Measurements from ENCODE around the gene EFCAB12. TPM values are rescaled to one million over a fixed set of nuclear protein-coding genes. Genes with fewer than 3 reads are reported as not detected.

The EFCAB12 gene
- total RNA-seq, 3 donors from 2014 or later (not counting 1 experiment from before 2014, with no cell fraction given) = 0.94 to 3.3 (median 1.4) TPM

DNA sequence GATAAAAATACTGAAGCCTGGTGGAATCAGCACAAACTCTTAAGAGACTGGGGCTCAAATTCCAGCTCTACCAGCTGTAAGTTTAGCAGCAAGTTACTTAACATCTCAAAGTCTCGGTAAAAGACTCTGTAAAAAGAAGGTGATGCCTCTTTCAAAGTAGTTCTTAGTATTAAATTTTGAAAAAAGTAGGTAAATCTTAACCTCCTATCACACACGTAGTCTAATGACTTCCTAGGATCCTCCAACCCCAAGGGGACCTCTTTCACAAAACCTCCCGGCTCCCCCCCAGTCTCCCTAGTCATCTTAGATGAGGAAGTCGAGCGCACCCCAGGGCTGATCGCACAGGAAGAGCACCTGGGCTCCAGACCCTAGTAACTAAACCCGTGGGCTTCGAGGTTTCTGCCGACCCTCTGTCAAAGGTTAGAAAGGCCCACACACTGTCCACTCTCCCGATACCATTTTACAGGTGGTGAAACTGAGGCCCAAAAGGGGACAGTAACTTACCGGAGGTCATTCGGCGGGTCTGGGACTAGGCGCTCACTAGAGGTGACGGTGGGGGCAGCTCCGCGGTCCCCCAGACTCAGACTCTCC lies 10.9 kb upstream of the EFCAB12 start:
- peaks cover 19% of the 10 kb centered on the region for H3K36me3 ChIP-seq (ENCODE audit: control insufficient read depth, insufficient read depth, low read length)
- H3K27ac ChIP-seq (ENCODE audit: low read length) = peak overlapping the region; percentile 77
- H3K27me3 ChIP-seq (ENCODE audit: control insufficient read depth, insufficient read depth, low read length) = no peaks in the 10 kb centered on the region
- peak; percentile 22 to 66 for DNase-seq
- H3K9me3 Mint-ChIP-seq = no peaks in the 10 kb centered on the region
- 0% methylated on average over 16 of the region's 17 CpGs for WGBS (ENCODE audit: insufficient coverage)
- peaks cover 62 to 73% of the 10 kb centered on the region in 2 donors for H3K4me1 Mint-ChIP-seq
- peaks cover 16% of the 10 kb centered on the region for H3K4me1 ChIP-seq (ENCODE audit: control insufficient read depth, insufficient read depth, low read length)
- no peaks in the 10 kb centered on the region for H3K27me3 Mint-ChIP-seq (ENCODE audit: low read depth in 2 of 2)
- H3K9me3 ChIP-seq (ENCODE audit: control insufficient read depth, insufficient read depth, low read length) = no peaks in the 10 kb centered on the region
- peak in 1 of 3 donors; percentile 9 for ATAC-seq
- peak overlapping the region; percentile 94 to 98 for H3K27ac Mint-ChIP-seq
- TF ChIP-seq, protein P1, sequence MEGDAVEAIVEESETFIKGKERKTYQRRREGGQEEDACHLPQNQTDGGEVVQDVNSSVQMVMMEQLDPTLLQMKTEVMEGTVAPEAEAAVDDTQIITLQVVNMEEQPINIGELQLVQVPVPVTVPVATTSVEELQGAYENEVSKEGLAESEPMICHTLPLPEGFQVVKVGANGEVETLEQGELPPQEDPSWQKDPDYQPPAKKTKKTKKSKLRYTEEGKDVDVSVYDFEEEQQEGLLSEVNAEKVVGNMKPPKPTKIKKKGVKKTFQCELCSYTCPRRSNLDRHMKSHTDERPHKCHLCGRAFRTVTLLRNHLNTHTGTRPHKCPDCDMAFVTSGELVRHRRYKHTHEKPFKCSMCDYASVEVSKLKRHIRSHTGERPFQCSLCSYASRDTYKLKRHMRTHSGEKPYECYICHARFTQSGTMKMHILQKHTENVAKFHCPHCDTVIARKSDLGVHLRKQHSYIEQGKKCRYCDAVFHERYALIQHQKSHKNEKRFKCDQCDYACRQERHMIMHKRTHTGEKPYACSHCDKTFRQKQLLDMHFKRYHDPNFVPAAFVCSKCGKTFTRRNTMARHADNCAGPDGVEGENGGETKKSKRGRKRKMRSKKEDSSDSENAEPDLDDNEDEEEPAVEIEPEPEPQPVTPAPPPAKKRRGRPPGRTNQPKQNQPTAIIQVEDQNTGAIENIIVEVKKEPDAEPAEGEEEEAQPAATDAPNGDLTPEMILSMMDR (IDR thresholded peaks at IDR 0.05) = no peak
- intact Hi-C loops (cut with micrococcal nuclease) = loop anchor here (1.0 kb wide), 1 partner anchor 11 kb away; the partner anchor contains the start of gene EFCAB12
- H3K4me3 Mint-ChIP-seq = peak overlapping the region; percentile 94
- peak overlapping the region; percentile 74 for H3K4me3 ChIP-seq (ENCODE audit: low read length)
- H3K36me3 Mint-ChIP-seq = peaks cover 10% of the 10 kb centered on the region

DNA sequence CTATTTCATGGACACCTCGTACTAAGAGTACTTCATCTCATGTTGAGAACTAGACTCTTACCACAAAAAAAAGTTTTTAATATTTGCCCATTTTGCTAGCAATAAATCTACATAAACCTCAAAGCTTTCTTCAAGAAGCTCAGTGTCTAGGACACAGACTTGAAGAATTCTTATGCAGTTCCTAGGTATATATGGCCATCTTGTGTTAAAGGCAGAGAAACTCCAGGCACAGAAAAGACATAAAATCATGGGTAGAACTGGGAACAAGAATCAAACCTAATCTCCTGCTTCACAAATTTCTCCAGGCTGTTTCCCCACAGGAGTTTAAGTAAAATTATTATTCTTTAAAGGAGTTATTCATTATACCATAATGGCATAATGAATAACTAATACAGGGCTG lies 6.9 kb upstream of the EFCAB12 start:
- Histone ChIP-seq H3K27ac (ENCODE audit: low read length) (no peak overlapping the region), H3K4me3 (ENCODE audit: low read length) (no peak overlapping the region), H3K9me3 (ENCODE audit: control insufficient read depth, insufficient read depth, low read length) (no peaks in the 10 kb centered on the region), H3K4me1 (ENCODE audit: control insufficient read depth, insufficient read depth, low read length) (peaks cover 14% of the 10 kb centered on the region), H3K27me3 (ENCODE audit: control insufficient read depth, insufficient read depth, low read length) (no peaks in the 10 kb centered on the region), H3K36me3 (ENCODE audit: control insufficient read depth, insufficient read depth, low read length) (peaks cover 51% of the 10 kb centered on the region)
- ATAC-seq = no peak
- Mint-ChIP-seq H3K27me3 (ENCODE audit: low read depth in 2 of 2) (no peaks in the 10 kb centered on the region), H3K9me3 (no peaks in the 10 kb centered on the region), H3K36me3 (peaks cover 10% of the 10 kb centered on the region), H3K27ac (no peak overlapping the region), H3K4me3 (no peak overlapping the region), H3K4me1 (peaks cover 60 to 70% of the 10 kb centered on the region in 2 donors)
- WGBS (ENCODE audit: insufficient coverage) = 72% methylated on average over 1 of the region's 1 CpG
- TF ChIP-seq, protein P1 (IDR thresholded peaks at IDR 0.05) = no peak
- DNase-seq = no peak
- intact Hi-C loops (cut with micrococcal nuclease) = no loop called here

DNA sequence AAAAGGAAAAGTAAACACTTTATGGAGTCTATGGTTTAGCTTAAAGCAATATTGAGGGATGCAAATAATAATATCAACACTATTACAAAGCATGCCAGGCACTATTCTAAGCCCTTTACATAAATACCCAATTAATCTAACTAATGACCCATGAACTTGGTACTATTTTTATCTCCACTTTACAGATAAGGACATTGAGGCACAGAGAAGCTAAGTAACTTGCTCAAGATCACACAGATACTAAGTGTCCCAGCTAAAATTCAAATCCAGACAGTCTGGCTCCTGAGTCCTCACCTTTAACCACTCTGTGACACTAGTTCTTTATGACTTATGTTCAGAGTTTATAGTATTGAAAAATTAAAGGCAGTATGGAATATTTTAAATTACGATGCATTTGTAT lies 5.7 kb upstream of the EFCAB12 start:
- no peaks in the 10 kb centered on the region for H3K27me3 ChIP-seq (ENCODE audit: control insufficient read depth, insufficient read depth, low read length)
- H3K4me1 Mint-ChIP-seq = peaks cover 55 to 58% of the 10 kb centered on the region in 2 donors
- intact Hi-C loops (cut with micrococcal nuclease) = no loop called here
- peaks cover 51% of the 10 kb centered on the region for H3K36me3 ChIP-seq (ENCODE audit: control insufficient read depth, insufficient read depth, low read length)
- no peak overlapping the region for H3K4me3 Mint-ChIP-seq
- ATAC-seq (no peak), DNase-seq (no peak)
- no peak overlapping the region for H3K4me3 ChIP-seq (ENCODE audit: low read length)
- peaks cover 11% of the 10 kb centered on the region for H3K4me1 ChIP-seq (ENCODE audit: control insufficient read depth, insufficient read depth, low read length)
- H3K27ac ChIP-seq (ENCODE audit: low read length) = no peak overlapping the region
- no CpG with 5 or more reads among the region's 1 CpG for WGBS (ENCODE audit: insufficient coverage)
- H3K27me3 Mint-ChIP-seq (ENCODE audit: low read depth in 2 of 2) = no peaks in the 10 kb centered on the region
- no peaks in the 10 kb centered on the region for H3K9me3 Mint-ChIP-seq
- peak overlapping the region in 1 of 2 donors; percentile 2 for H3K27ac Mint-ChIP-seq
- no peaks in the 10 kb centered on the region for H3K9me3 ChIP-seq (ENCODE audit: control insufficient read depth, insufficient read depth, low read length)
- TF ChIP-seq, protein P1 (IDR thresholded peaks at IDR 0.05) = no peak
- peaks cover 10% of the 10 kb centered on the region for H3K36me3 Mint-ChIP-seq

DNA sequence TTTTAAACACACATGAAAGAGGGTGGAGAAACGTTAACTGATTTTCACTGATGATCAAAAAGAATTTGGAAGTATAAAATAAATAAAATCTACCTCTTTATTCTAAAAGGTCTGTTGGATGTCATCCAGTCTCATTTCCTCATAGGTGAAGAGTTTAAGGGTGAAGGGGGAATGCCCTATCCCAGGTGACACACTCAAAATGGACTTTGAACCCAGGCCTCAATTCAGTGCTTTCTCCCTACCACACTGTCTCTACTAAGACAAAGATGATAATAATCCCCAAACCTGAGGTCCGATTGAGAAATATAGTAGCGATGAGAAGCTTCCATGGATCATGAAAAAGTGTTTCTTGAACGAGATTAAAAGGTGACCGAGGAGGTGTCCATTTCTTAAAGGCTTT lies 5.1 kb upstream of the EFCAB12 start:
- Mint-ChIP-seq H3K4me3 (no peak overlapping the region), H3K27me3 (ENCODE audit: low read depth in 2 of 2) (no peaks in the 10 kb centered on the region), H3K27ac (no peak overlapping the region), H3K9me3 (no peaks in the 10 kb centered on the region), H3K36me3 (peaks cover 10% of the 10 kb centered on the region), H3K4me1 (peaks cover 58 to 59% of the 10 kb centered on the region in 2 donors)
- no peaks in the 10 kb centered on the region for H3K27me3 ChIP-seq (ENCODE audit: control insufficient read depth, insufficient read depth, low read length)
- over 99% methylated on average over 4 of the region's 5 CpGs for WGBS (ENCODE audit: insufficient coverage)
- no peak overlapping the region for H3K4me3 ChIP-seq (ENCODE audit: low read length)
- no peak overlapping the region for H3K27ac ChIP-seq (ENCODE audit: low read length)
- DNase-seq (no peak), ATAC-seq (no peak)
- no peaks in the 10 kb centered on the region for H3K9me3 ChIP-seq (ENCODE audit: control insufficient read depth, insufficient read depth, low read length)
- peaks cover 10% of the 10 kb centered on the region for H3K4me1 ChIP-seq (ENCODE audit: control insufficient read depth, insufficient read depth, low read length)
- TF ChIP-seq, protein P1 (IDR thresholded peaks at IDR 0.05) = no peak
- H3K36me3 ChIP-seq (ENCODE audit: control insufficient read depth, insufficient read depth, low read length) = peaks cover 51% of the 10 kb centered on the region
- intact Hi-C loops (cut with micrococcal nuclease) = no loop called here

Data from natural killer cell (primary cell).